ENCODE data around the gene ABHD16B. TPM values are rescaled to one million over a fixed set of nuclear protein-coding genes. Genes with fewer than 3 reads are reported as not detected.
A peak's percentile ranks its signal among the peaks of the same experiment; 100 is the strongest.

The ABHD16B gene
- total and polyA plus RNA-seq, 2 experiments from 2014 or later: not detected

DNA sequence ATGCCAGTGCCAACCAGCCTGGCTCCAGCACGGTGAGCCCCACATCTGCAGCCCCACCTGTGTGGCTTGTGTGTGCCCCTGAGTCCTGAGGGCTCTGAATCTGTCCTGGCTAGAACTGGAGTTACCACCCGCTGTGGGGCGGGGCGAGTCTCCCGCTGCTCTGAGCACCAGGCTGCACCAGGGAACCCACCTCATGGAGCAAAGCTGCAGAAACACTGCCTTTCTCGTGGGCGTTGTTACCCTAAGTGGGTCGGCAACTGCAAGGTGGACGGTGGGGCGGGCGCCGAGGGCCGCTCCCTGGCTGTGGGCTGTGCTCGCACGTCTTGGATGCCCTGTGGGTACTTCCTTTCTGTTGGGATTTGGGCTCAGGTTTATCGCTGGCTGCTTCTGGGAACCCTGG, 17.5 kb upstream of the ABHD16B start:
- Histone ChIP-seq H3K4me1 (ENCODE audit: insufficient read depth) (peaks cover 7% of the 10 kb centered on the region; the same call in 1 of the 2 replicates), H3K79me2 (ENCODE audit: insufficient read depth) (no peaks in the 10 kb centered on the region), H4K20me1 (ENCODE audit: insufficient read depth) (no peaks in the 10 kb centered on the region), H3K9me2 (ENCODE audit: insufficient read depth) (no peaks in the 10 kb centered on the region), H3F3A (ENCODE audit: insufficient read depth) (no peaks in the 10 kb centered on the region), H3K4me3 (no peak overlapping the region), H3K27ac (no peak overlapping the region), H2AFZ (no peak overlapping the region), H3K36me3 (ENCODE audit: low read depth) (no peaks in the 10 kb centered on the region), H3K9me3 (ENCODE audit: low read depth) (no peaks in the 10 kb centered on the region), H3K27me3 (replicated peaks; ENCODE audit: insufficient read depth) (peaks cover 5% of the 10 kb centered on the region; the same call in 1 of the 2 replicates), H3K9ac (no peak overlapping the region), H3K4me2 (ENCODE audit: unreplicated experiment) (no peak overlapping the region)
- in situ Hi-C loops (cut with MboI): no loop called here
- TF ChIP-seq EZH2 (IDR thresholded peaks at IDR 0.05; ENCODE audit: insufficient read depth, poor library complexity, severe bottlenecking): no peak
- TF ChIP-seq EZH2phosphoT487 (IDR thresholded peaks at IDR 0.05; ENCODE audit: insufficient read depth, low read depth): no peak
- 19% methylated on average over 12 to 16 of the region's 16 CpGs for WGBS, 2 experiments (ENCODE audit: low coverage in 1 of 2, low lambda C conversion rate in 2 of 2, missing lambda C conversion rate in 2 of 2)
- DNase-seq: no peak

DNA sequence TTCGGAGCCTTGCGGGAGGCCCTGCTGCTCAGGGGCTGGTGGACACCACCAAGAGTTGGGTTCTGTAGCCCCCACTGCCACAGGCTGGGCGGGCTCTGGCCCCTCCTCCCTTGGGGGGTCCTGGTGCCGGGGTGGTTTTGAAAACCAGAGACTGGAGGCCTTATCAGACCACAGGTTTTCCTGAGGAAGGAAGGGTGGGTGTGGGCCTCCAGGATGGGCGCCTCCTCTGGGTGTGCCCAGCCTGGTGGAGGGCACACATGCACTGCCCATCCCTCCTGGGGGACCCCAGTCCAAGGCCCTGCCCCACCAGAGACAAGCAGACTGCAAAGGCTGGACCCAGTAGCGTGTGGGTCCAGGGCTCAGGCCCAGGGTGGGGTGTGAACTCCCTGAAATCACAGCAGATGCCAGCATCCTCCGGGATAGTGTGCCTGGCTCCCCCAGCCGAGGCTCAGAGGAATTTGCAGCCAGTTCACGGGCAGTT, 16.7 kb upstream of the ABHD16B start:
- H3K9ac ChIP-seq: no peak overlapping the region
- H3K4me3 ChIP-seq: no peak overlapping the region
- no peaks in the 10 kb centered on the region for H4K20me1 ChIP-seq (ENCODE audit: insufficient read depth)
- TF ChIP-seq EZH2phosphoT487 (IDR thresholded peaks at IDR 0.05; ENCODE audit: insufficient read depth, low read depth) (no peak), EZH2 (IDR thresholded peaks at IDR 0.05; ENCODE audit: insufficient read depth, poor library complexity, severe bottlenecking) (no peak)
- peaks cover 7% of the 10 kb centered on the region; the same call in 1 of the 2 replicates for H3K4me1 ChIP-seq (ENCODE audit: insufficient read depth)
- no peak overlapping the region for H3K4me2 ChIP-seq (ENCODE audit: unreplicated experiment)
- H3K9me3 ChIP-seq (ENCODE audit: low read depth): no peaks in the 10 kb centered on the region
- no peaks in the 10 kb centered on the region for H3K9me2 ChIP-seq (ENCODE audit: insufficient read depth)
- no peaks in the 10 kb centered on the region for H3K36me3 ChIP-seq (ENCODE audit: low read depth)
- H2AFZ ChIP-seq: no peak overlapping the region
- no peaks in the 10 kb centered on the region for H3F3A ChIP-seq (ENCODE audit: insufficient read depth)
- H3K27ac ChIP-seq: no peak overlapping the region
- H3K27me3 ChIP-seq (replicated peaks; ENCODE audit: insufficient read depth): peaks cover 5% of the 10 kb centered on the region; the same call in 1 of the 2 replicates
- in situ Hi-C loops (cut with MboI): no loop called here
- DNase-seq: no peak
- WGBS, 2 experiments (ENCODE audit: low coverage in 1 of 2, low lambda C conversion rate in 2 of 2, missing lambda C conversion rate in 2 of 2): 44% methylated on average over 8 to 9 of the region's 9 CpGs
- H3K79me2 ChIP-seq (ENCODE audit: insufficient read depth): no peaks in the 10 kb centered on the region

DNA sequence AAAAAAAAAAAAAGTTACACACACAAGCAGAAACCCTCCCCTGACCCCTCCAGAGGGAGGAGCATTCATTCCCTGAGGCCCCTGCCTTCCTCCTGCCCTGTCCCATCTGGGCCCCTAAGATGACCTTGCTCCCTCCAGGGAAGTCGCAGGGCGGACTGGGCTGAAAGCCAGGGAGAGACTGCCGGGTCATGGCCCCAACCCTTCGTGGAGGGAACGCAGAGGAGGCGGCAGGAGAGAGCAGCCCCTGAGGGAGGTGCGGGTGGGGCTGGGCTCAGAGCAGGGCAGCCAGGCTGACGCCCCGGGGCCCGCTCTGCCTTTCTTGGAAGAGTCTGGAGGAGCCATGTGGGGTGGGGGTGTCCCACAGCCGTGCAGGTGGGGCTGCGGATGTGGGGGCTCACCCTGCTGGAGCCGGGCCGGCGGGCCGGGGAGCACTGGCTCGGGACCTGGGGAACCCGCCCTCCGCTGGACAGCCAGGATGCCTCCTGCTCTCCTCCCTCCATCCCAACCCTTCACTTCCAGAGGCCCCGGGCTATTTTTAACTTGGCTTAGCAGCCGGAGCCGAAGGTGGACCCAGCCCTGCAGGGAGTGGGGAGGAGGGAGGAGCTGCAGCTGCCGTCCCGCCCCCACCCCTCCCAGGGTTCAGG, 15.0 kb upstream of the ABHD16B start:
- peak; percentile 50 for DNase-seq
- H3K9me2 ChIP-seq (ENCODE audit: insufficient read depth): no peaks in the 10 kb centered on the region
- no peaks in the 10 kb centered on the region for H3F3A ChIP-seq (ENCODE audit: insufficient read depth)
- no peak overlapping the region for H3K9ac ChIP-seq
- 4% methylated on average over 14 to 24 of the region's 24 CpGs for WGBS, 2 experiments (ENCODE audit: low coverage in 1 of 2, low lambda C conversion rate in 2 of 2, missing lambda C conversion rate in 2 of 2)
- in situ Hi-C loops (cut with MboI): no loop called here
- no peaks in the 10 kb centered on the region for H3K79me2 ChIP-seq (ENCODE audit: insufficient read depth)
- no peak overlapping the region for H3K4me3 ChIP-seq
- no peaks in the 10 kb centered on the region for H3K36me3 ChIP-seq (ENCODE audit: low read depth)
- H2AFZ ChIP-seq: 0 out of 2 replicates have a peak overlapping the region, but pooled peaks have one; percentile 18
- H3K4me2 ChIP-seq (ENCODE audit: unreplicated experiment): no peak overlapping the region
- no peak for TF ChIP-seq EZH2phosphoT487 (IDR thresholded peaks at IDR 0.05; ENCODE audit: insufficient read depth, low read depth)
- no peak for TF ChIP-seq EZH2 (IDR thresholded peaks at IDR 0.05; ENCODE audit: insufficient read depth, poor library complexity, severe bottlenecking)
- peaks cover 5% of the 10 kb centered on the region; the same call in 1 of the 2 replicates for H3K27me3 ChIP-seq (replicated peaks; ENCODE audit: insufficient read depth)
- no peaks in the 10 kb centered on the region for H4K20me1 ChIP-seq (ENCODE audit: insufficient read depth)
- H3K9me3 ChIP-seq (ENCODE audit: low read depth): no peaks in the 10 kb centered on the region
- H3K4me1 ChIP-seq (ENCODE audit: insufficient read depth): peaks cover 7% of the 10 kb centered on the region; the same call in 1 of the 2 replicates
- H3K27ac ChIP-seq: no peak overlapping the region

DNA sequence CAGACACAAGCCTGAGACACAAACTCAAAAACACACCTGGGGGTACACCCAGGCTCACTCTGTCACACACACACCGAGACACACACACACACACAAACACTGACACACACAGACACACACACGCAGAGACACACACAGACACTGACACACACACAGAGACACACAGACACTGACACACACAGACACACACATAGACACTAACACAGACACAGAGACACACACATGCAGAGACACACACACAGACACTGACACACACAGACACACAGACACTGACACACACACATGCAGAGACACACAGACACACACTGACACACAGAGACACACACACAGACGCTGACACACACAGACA, 14.4 kb upstream of the ABHD16B start:
- peaks cover 7% of the 10 kb centered on the region; the same call in 1 of the 2 replicates for H3K4me1 ChIP-seq (ENCODE audit: insufficient read depth)
- in situ Hi-C loops (cut with MboI): no loop called here
- no peak overlapping the region for H3K9ac ChIP-seq
- H3K27ac ChIP-seq: no peak overlapping the region
- TF ChIP-seq EZH2phosphoT487 (IDR thresholded peaks at IDR 0.05; ENCODE audit: insufficient read depth, low read depth): no peak
- no peak for TF ChIP-seq EZH2 (IDR thresholded peaks at IDR 0.05; ENCODE audit: insufficient read depth, poor library complexity, severe bottlenecking)
- H3K4me2 ChIP-seq (ENCODE audit: unreplicated experiment): no peak overlapping the region
- no peaks in the 10 kb centered on the region for H4K20me1 ChIP-seq (ENCODE audit: insufficient read depth)
- H3K4me3 ChIP-seq: no peak overlapping the region
- H3K79me2 ChIP-seq (ENCODE audit: insufficient read depth): no peaks in the 10 kb centered on the region
- H3K27me3 ChIP-seq (replicated peaks; ENCODE audit: insufficient read depth): peaks cover 5% of the 10 kb centered on the region; the same call in 1 of the 2 replicates
- no peaks in the 10 kb centered on the region for H3K9me2 ChIP-seq (ENCODE audit: insufficient read depth)
- H3K9me3 ChIP-seq (ENCODE audit: low read depth): no peaks in the 10 kb centered on the region
- no peak overlapping the region for H2AFZ ChIP-seq
- 30 to 40% methylated on average over 3 of the region's 3 CpGs for WGBS, 2 experiments (ENCODE audit: low coverage in 1 of 2, low lambda C conversion rate in 2 of 2, missing lambda C conversion rate in 2 of 2)
- no peak for DNase-seq
- no peaks in the 10 kb centered on the region for H3K36me3 ChIP-seq (ENCODE audit: low read depth)
- H3F3A ChIP-seq (ENCODE audit: insufficient read depth): no peaks in the 10 kb centered on the region

All from GM23248 (cell line).